IMR-90 (cell line): ENCODE measurements around the gene CATSPER4.

ENCODE experiments used
- CEBPB ChIP-seq: IDR thresholded peaks from 2 replicates; pipeline ENCODE4 v1.6.1; 2012; ENCODE audit warnings: low read depth, low read length, improper control_type of control experiment
- CTCF ChIP-seq: conservative IDR thresholded peaks from 2 replicates; pipeline ENCODE4 v1.5.1; 2012; ENCODE audit warnings: mild to moderate bottlenecking, low read depth, low read length, improper control_type of control experiment
- MXI1 ChIP-seq: IDR thresholded peaks from 2 replicates; pipeline ENCODE4 v1.6.1; 2012; ENCODE audit warnings: low read depth, mild to moderate bottlenecking, low read length, moderate library complexity, borderline replicate concordance
- POLR2A ChIP-seq: IDR thresholded peaks from 2 replicates; pipeline ENCODE4 v1.6.1; 2012; ENCODE audit warnings: mild to moderate bottlenecking, low read depth, low read length
- RAD21 ChIP-seq: IDR thresholded peaks from 2 replicates; pipeline ENCODE4 v1.6.1; 2012; ENCODE audit warnings: low read length, improper control_type of control experiment
- RCOR1 ChIP-seq: IDR thresholded peaks from 2 replicates; pipeline ENCODE4 v1.6.1; 2012; ENCODE audit warnings: mild to moderate bottlenecking, low read length, improper control_type of control experiment; ENCODE audit not compliant: insufficient replicate concordance
- RFX5 ChIP-seq: IDR thresholded peaks from 2 replicates; pipeline ENCODE4 v1.8.0; 2012; ENCODE audit warnings: low read depth, mild to moderate bottlenecking, low read length, moderate library complexity
- SMC3 ChIP-seq: fragments of 150-350 bp; IDR thresholded peaks from 2 replicates; pipeline ENCODE4 v1.6.1; 2016; ENCODE audit warnings: low read depth, mild to moderate bottlenecking, antibody characterized with exemption, low read length, moderate library complexity

- TF ChIP-seq CEBPB (no peak), CTCF (no peak), RCOR1 (no peak), POLR2A (no peak), RAD21 (no peak), MXI1 (no peak), SMC3 (no peak), RFX5 (no peak)
Observed at GRCh38 chr1:26163684-26164035, 26.7 kb upstream of the CATSPER4 start.
